Measurements from ENCODE around the gene C5.

- TF ChIP-seq POLR2A (IDR thresholded peaks at IDR 0.05) (no peak), POLR2AphosphoS5 (IDR thresholded peaks at IDR 0.05) (no peak)
- TF ChIP-seq, protein P1, sequence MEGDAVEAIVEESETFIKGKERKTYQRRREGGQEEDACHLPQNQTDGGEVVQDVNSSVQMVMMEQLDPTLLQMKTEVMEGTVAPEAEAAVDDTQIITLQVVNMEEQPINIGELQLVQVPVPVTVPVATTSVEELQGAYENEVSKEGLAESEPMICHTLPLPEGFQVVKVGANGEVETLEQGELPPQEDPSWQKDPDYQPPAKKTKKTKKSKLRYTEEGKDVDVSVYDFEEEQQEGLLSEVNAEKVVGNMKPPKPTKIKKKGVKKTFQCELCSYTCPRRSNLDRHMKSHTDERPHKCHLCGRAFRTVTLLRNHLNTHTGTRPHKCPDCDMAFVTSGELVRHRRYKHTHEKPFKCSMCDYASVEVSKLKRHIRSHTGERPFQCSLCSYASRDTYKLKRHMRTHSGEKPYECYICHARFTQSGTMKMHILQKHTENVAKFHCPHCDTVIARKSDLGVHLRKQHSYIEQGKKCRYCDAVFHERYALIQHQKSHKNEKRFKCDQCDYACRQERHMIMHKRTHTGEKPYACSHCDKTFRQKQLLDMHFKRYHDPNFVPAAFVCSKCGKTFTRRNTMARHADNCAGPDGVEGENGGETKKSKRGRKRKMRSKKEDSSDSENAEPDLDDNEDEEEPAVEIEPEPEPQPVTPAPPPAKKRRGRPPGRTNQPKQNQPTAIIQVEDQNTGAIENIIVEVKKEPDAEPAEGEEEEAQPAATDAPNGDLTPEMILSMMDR (IDR thresholded peaks at IDR 0.05), result no peak
These were observed 78.1 kb downstream of the C5 start for GRCh38 chr9:120971938-120972337.

Measured in upper lobe of left lung (tissue), 4 donors.